Measurements from ENCODE around the gene FBXL7. TPM values are rescaled to one million over a fixed set of nuclear protein-coding genes. Genes with fewer than 3 reads are reported as not detected.

FBXL7 gene
- polyA plus RNA-seq, 1 donor (not counting 4 experiments of a cell fraction or from before 2014, with no cell fraction given), result 0.22 TPM

- H3K4me1 ChIP-seq (ENCODE audit: control insufficient read depth, extremely low read depth, insufficient read depth, low read length), result no peaks in the 10 kb centered on the region
- no peak overlapping the region for H3K4me2 ChIP-seq (ENCODE audit: control insufficient read depth, extremely low read depth, insufficient read depth, low read depth, low read length)
- H4K20me1 ChIP-seq (ENCODE audit: control insufficient read depth, extremely low read depth, insufficient read depth, low read length), result no peaks in the 10 kb centered on the region
- no peaks in the 10 kb centered on the region for H3K27me3 ChIP-seq (ENCODE audit: control insufficient read depth, extremely low read depth, insufficient read depth, low read length)
- DNase-seq (ENCODE audit: low read depth, low spot score) (no peak), FAIRE-seq (no peak)
- no peak overlapping the region for H2AFZ ChIP-seq (ENCODE audit: control insufficient read depth, low read length)
- no peak overlapping the region for H3K27ac ChIP-seq (ENCODE audit: control insufficient read depth, insufficient read depth, low read length)
- no peaks in the 10 kb centered on the region for H3K79me2 ChIP-seq (ENCODE audit: control insufficient read depth, insufficient read depth, low read length)
- H3K36me3 ChIP-seq (ENCODE audit: control insufficient read depth in 2 of 2, extremely low read depth in 1 of 2, insufficient read depth in 2 of 2, low read length in 2 of 2), result no peaks in the 10 kb centered on the region
- dilution Hi-C loops (cut with MboI; ENCODE audit: extremely low pct_ligation_motif_present, low sequenced_read_pairs), result no loop called here
- TF ChIP-seq EZH2 (IDR thresholded peaks at IDR 0.05; ENCODE audit: low read length) (no peak), CTCF (optimal IDR thresholded peaks at IDR 0.05 in 1 of 3, IDR thresholded peaks at IDR 0.05 in 1 of 3, conservative IDR thresholded peaks at IDR 0.05 in 1 of 3; ENCODE audit: extremely low read depth in 1 of 3, insufficient read depth in 2 of 3, low read length in 3 of 3) (no peak)
- no peaks in the 10 kb centered on the region for H3K9me1 ChIP-seq (ENCODE audit: control insufficient read depth, extremely low read depth, insufficient read depth, low read length)
- no peak overlapping the region for H3K4me3 ChIP-seq (ENCODE audit: control insufficient read depth in 2 of 3, extremely low read depth in 1 of 3, insufficient read depth in 2 of 3, low read depth in 1 of 3, low read length in 3 of 3)
- no peaks in the 10 kb centered on the region for H3K9me3 ChIP-seq (ENCODE audit: control insufficient read depth, low read depth, low read length)
- no peak overlapping the region for H3K9ac ChIP-seq (ENCODE audit: control insufficient read depth, extremely low read depth, insufficient read depth, low read length)
Observed at GRCh38 chr5:15889001-15889400, 389.0 kb downstream of the FBXL7 start.

- no peaks in the 10 kb centered on the region for H4K20me1 ChIP-seq (ENCODE audit: control insufficient read depth, extremely low read depth, insufficient read depth, low read length)
- no peak overlapping the region for H3K9ac ChIP-seq (ENCODE audit: control insufficient read depth, extremely low read depth, insufficient read depth, low read length)
- H3K4me3 ChIP-seq (ENCODE audit: control insufficient read depth in 2 of 3, extremely low read depth in 1 of 3, insufficient read depth in 2 of 3, low read depth in 1 of 3, low read length in 3 of 3), result no peak overlapping the region
- H3K9me3 ChIP-seq (ENCODE audit: control insufficient read depth, low read depth, low read length), result no peaks in the 10 kb centered on the region
- dilution Hi-C loops (cut with MboI; ENCODE audit: extremely low pct_ligation_motif_present, low sequenced_read_pairs), result no loop called here
- no peaks in the 10 kb centered on the region for H3K27me3 ChIP-seq (ENCODE audit: control insufficient read depth, extremely low read depth, insufficient read depth, low read length)
- no peak overlapping the region for H3K4me2 ChIP-seq (ENCODE audit: control insufficient read depth, extremely low read depth, insufficient read depth, low read depth, low read length)
- no peak for DNase-seq (ENCODE audit: low read depth, low spot score)
- FAIRE-seq, result no peak
- H3K36me3 ChIP-seq (ENCODE audit: control insufficient read depth in 2 of 2, extremely low read depth in 1 of 2, insufficient read depth in 2 of 2, low read length in 2 of 2), result no peaks in the 10 kb centered on the region
- H3K9me1 ChIP-seq (ENCODE audit: control insufficient read depth, extremely low read depth, insufficient read depth, low read length), result no peaks in the 10 kb centered on the region
- no peak overlapping the region for H2AFZ ChIP-seq (ENCODE audit: control insufficient read depth, low read length)
- H3K4me1 ChIP-seq (ENCODE audit: control insufficient read depth, extremely low read depth, insufficient read depth, low read length), result no peaks in the 10 kb centered on the region
- TF ChIP-seq CTCF (optimal IDR thresholded peaks at IDR 0.05 in 1 of 3, IDR thresholded peaks at IDR 0.05 in 1 of 3, conservative IDR thresholded peaks at IDR 0.05 in 1 of 3; ENCODE audit: extremely low read depth in 1 of 3, insufficient read depth in 2 of 3, low read length in 3 of 3) (no peak), EZH2 (IDR thresholded peaks at IDR 0.05; ENCODE audit: low read length) (no peak)
- H3K27ac ChIP-seq (ENCODE audit: control insufficient read depth, insufficient read depth, low read length), result no peak overlapping the region
- no peaks in the 10 kb centered on the region for H3K79me2 ChIP-seq (ENCODE audit: control insufficient read depth, insufficient read depth, low read length)
Observed at GRCh38 chr5:15893866-15894265, 393.9 kb downstream of the FBXL7 start.
